Stomach (tissue), 9 donors: ENCODE results near the gene PEPD. TPM values are rescaled to one million over a fixed set of nuclear protein-coding genes. Genes with fewer than 3 reads are reported as not detected.
A peak's percentile ranks its signal among the peaks of the same experiment; 100 is the strongest.

ENCODE experiments used
- DNase-seq, 2 donors: peaks; one replicate each; pipeline versions ENCODE4 v3.0.0 to v3.0.0-alpha.2; 2013 to 2019
- H3K27ac ChIP-seq, 5 donors: fragments of 200-600 bp in 4 of 5; sonication (generic) in 4 of 5; one replicate each; pipeline ENCODE4 v1.5.1; 2013 to 2019; ENCODE audit warnings: mild to moderate bottlenecking in 1 of 5, moderate library complexity in 1 of 5
- H3K27me3 ChIP-seq, 3 donors: fragments of 200-600 bp; sonication (generic); one replicate each; pipeline ENCODE4 v1.5.1; 2017 to 2019; ENCODE audit warnings: mixed run types in 1 of 3
- H3K36me3 ChIP-seq, 4 donors: fragments of 200-600 bp; sonication (generic); 1 replicate in 3 of 4; 2 replicates in 1 of 4; pipeline ENCODE4 v1.5.1; 2016 to 2019
- H3K4me1 ChIP-seq, 4 donors: fragments of 200-600 bp; sonication (generic); one replicate each; pipeline ENCODE4 v1.5.1; 2016 to 2019
- H3K4me3 ChIP-seq, 4 donors: fragments of 200-600 bp; sonication (generic) in 3 of 4; one replicate each; pipeline ENCODE4 v1.5.1; 2016 to 2019; ENCODE audit warnings: mild to moderate bottlenecking in 1 of 4
- H3K9me3 ChIP-seq, 4 donors: fragments of 200-600 bp; sonication (generic); one replicate each; pipeline ENCODE4 v1.5.1; 2016 to 2019
- CTCF ChIP-seq, 7 experiments: fragments of 450-650 bp in 4 of 7; fragments of 200-600 bp in 3 of 7; sonication (generic) in 3 of 7; IDR thresholded peaks; one replicate each; pipeline ENCODE4 v1.5.1; 2016 to 2019; ENCODE audit warnings: antibody characterized with exemption in 7 of 7, control low read depth in 2 of 7, mild to moderate bottlenecking in 1 of 7
- EP300 ChIP-seq: sonication (generic); formaldehyde crosslinking; IDR thresholded peaks from one replicate; pipeline ENCODE4 v1.6.1; 2017; ENCODE audit warnings: antibody characterized with exemption
- POLR2A ChIP-seq, 4 donors: fragments of 450-650 bp; IDR thresholded peaks; one replicate each; pipeline ENCODE4 v1.6.1; 2016; ENCODE audit warnings: antibody characterized with exemption in 4 of 4, control low read depth in 2 of 4, mild to moderate bottlenecking in 1 of 4, moderate library complexity in 1 of 4
- POLR2AphosphoS5 ChIP-seq, 3 donors: sonication (generic); formaldehyde crosslinking; IDR thresholded peaks; one replicate each; pipeline ENCODE4 v1.6.1; 2016; ENCODE audit warnings: antibody characterized with exemption in 3 of 3
- WGBS, 5 donors: extraction: QIAGEN DNeasy Blood & Tissue Kit in 3 of 5; methylation state at CpG; one replicate each; pipeline versions ENCODE4 v1.1.5 to v1.1.7; 2013 to 2018; 5-methylcytosine and 5-hydroxymethylcytosine counted together
- intact Hi-C: fragments of 100-400 bp; cut with DNase I; formaldehyde crosslinking; loops from one replicate; pipeline ENCODE4 v1.15.1; 2023; ENCODE audit warnings: low total_unique reads
- polyA plus RNA-seq, 3 donors: library from polyadenylated mRNA; stranded (reverse); fragments of 200-250 nt; gene quantifications; one replicate each; pipeline ENCODE4 v1.2.3, GENCODE V29; 2013
- total RNA-seq, 5 donors: library from RNA; depleted of rRNA; stranded (reverse); fragments of >200 nt; gene quantifications; one replicate each; pipeline versions ENCODE4 v1.1.0 to v1.2.3, GENCODE V29; 2014 to 2016
- donor health status: healthy with polysubstance abuse.
- donor health status: Bipolar disorder and iron deficiency.
- donor health status: healthy.

Gene PEPD
- total and polyA plus RNA-seq, 8 donors, result 8.8 to 99.4 (median 42.7) TPM

DNA sequence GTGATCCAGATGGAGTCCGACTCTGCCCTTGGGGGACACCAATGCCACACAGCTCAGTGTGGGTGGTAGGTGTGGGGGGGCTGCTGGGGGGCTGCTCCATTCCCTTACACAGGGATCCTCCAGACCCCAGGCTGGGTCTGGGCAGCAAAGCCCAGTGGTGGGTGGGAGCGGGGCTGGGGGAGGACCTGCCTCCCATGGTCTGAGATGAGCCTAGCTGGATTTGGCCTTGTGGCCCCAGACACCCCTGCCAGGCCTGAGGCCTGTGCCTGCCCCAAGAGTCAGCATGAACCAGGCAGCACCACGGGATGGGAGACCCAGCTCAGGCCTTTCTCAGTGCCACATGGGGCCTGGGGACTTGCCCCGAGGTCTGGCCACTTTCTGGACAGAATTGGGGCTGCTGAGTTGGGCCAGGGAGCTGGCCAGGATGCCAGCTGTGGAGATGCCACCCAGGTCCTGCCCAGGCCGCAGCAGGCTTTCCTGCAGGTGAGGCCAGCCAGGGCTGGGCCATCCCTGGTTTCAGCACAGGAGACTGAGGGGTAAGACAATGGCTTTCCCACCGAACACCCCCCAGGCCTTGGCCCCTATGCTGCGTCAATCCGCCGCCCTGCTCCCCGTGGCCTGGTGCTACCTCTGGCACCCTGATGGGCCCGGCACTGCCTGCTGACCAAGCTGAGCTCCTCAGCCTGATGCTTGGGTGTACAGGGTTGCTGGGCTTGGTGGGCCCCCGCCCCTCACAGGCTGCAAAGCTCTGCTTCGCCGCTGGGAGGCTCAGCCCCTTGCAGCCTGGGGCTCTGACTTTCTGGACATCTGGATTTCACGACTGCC is 123.8 kb downstream of the PEPD start:
- Histone ChIP-seq H3K27ac (peak overlapping the region in 1 of 5 donors; percentile 34), H3K4me1 (peaks cover 29 to 54% (median 43%) of the 10 kb centered on the region in 4 donors), H3K4me3 (no peak overlapping the region), H3K27me3 (no peaks in the 10 kb centered on the region), H3K9me3 (no peaks in the 10 kb centered on the region), H3K36me3 (peaks cover 0 to 34% (median 0%) of the 10 kb centered on the region in 4 donors)
- TF ChIP-seq CTCF (IDR thresholded peaks at IDR 0.05), result no peak
- TF ChIP-seq POLR2A (IDR thresholded peaks at IDR 0.05), result no peak
- no peak for TF ChIP-seq EP300
- no peak for TF ChIP-seq POLR2AphosphoS5 (IDR thresholded peaks at IDR 0.05)
- intact Hi-C loops, result loop anchor here (10.0 kb wide), 1 partner anchor 83 kb away; no protein-coding TSS in a partner anchor
- DNase-seq, result no peak
- 71 to 82% (median 80%) methylated on average over 5 to 15 of the region's 15 CpGs for whole genome bisulfite sequencing, 5 donors

DNA sequence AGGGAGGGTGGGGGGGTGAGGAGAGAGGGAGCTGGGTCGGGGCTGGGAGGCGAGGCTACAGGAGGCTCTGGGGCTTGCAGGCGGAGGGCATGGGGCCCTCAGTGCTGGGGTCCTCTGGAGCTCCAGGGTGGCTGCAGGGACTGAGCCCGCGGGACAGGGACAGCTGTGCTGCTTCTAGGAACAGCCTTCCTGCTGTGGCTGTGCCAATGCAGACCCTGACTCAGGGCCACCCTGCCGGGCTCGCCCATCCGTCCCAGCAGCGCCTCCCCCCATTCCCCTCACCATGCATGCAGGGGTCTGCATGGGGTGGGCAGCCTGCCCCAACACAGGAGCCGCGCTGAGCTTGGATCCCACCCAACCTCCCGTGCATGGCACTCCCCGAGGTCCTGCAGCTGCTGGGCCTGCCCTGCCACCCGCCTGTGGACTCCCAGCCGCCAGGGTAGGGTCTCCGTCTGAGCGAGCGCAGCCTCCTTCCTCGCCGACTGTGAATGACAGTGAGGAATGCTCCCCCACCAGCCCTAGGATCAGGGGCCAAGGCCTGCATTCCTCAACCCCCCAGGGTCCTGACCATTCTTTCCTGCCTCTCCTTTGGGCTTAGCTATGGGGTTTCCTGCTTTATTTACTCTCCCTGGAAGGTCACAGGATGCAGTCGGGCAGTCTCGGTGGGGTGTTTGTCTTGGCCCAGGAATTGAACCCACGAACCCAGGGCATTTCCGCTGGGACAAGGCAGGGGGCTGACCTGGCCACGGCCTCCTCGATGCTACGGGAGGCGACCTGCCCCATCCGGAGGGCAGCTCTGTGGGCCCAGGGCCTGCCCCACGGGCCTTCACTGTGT is 124.7 kb downstream of the PEPD start:
- no peak for TF ChIP-seq POLR2A (IDR thresholded peaks at IDR 0.05)
- TF ChIP-seq EP300, result no peak
- no peak for TF ChIP-seq POLR2AphosphoS5 (IDR thresholded peaks at IDR 0.05)
- TF ChIP-seq CTCF (IDR thresholded peaks at IDR 0.05), result no peak
- intact Hi-C loops, result loop anchor here (10.0 kb wide), 1 partner anchor 82 kb away; no protein-coding TSS in a partner anchor
- H3K4me1 ChIP-seq, result peaks cover 37 to 56% (median 49%) of the 10 kb centered on the region in 4 donors
- peaks cover 0 to 33% (median 0%) of the 10 kb centered on the region in 4 donors for H3K36me3 ChIP-seq
- DNase-seq, result no peak
- H3K27me3 ChIP-seq, result no peaks in the 10 kb centered on the region
- H3K4me3 ChIP-seq, result no peak overlapping the region
- 63 to 72% (median 66%) methylated on average over 7 to 30 of the region's 30 CpGs for WGBS, 5 donors
- no peaks in the 10 kb centered on the region for H3K9me3 ChIP-seq
- H3K27ac ChIP-seq, result peak overlapping the region in 1 of 5 donors; percentile 34

DNA sequence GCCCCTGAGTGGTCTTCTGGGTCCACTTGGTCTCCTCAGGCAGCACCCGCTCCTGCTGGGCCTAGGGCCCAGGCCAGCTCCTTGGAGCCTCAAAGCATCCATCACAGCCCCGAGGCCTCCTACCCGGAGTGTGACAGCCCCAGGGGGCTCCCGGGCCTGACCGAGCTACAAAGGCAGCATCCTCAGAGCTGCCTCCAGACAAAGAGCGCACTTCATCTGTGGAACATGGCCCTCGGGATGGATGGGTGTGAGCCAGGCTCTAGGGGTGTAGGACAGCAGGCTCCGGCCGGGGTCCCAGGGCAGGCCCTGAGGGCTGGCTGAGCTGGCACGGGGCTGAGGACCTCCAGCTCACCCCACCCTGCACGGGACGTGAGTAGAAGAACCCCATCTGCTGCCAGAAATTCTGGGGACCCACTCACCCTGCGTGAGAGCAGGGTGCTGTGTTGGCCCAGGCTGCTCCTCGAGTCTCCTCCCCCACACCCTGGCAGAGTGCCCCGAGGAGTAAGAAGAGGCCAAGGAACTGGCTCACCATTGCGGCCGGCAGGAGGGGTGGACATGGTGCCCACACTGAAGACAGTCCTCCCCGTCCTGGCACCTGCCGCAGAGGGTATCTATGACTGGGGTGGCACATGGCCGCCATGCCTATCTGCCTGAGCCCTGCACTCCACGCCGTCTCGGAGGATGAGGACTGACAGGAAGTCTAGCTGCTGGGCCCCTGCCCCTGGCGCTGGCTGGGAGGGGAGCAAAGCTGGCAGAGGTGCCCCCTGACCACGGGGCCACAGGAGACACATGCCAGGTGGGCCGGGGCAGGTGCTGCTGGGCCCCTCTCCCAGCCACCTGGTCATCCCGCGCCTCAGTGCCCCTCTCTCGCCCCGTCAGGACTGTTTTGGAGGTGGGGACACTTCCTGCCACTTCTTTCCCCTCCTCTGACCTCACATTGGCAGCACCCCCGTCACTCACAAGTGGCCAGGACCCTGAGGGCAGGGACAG is 125.7 kb downstream of the PEPD start:
- Histone ChIP-seq H3K4me1 (peaks cover 43 to 67% (median 60%) of the 10 kb centered on the region in 4 donors), H3K27me3 (no peaks in the 10 kb centered on the region), H3K36me3 (peaks cover 0 to 22% (median 0%) of the 10 kb centered on the region in 4 donors), H3K4me3 (no peak overlapping the region), H3K27ac (peak overlapping the region in 1 of 5 donors; percentile 19), H3K9me3 (no peaks in the 10 kb centered on the region)
- no peak for TF ChIP-seq POLR2AphosphoS5 (IDR thresholded peaks at IDR 0.05)
- no peak for TF ChIP-seq EP300
- TF ChIP-seq POLR2A (IDR thresholded peaks at IDR 0.05), result no peak
- TF ChIP-seq CTCF (IDR thresholded peaks at IDR 0.05), result no peak
- intact Hi-C loops, result loop anchor here (10.0 kb wide), 1 partner anchor 81 kb away; no protein-coding TSS in a partner anchor
- 67 to 78% (median 70%) methylated on average over 20 to 31 of the region's 31 CpGs for WGBS, 5 donors
- DNase-seq, result peak; percentile 34 to 68
